ENCODE results near the gene SEMA6A.

- TF ChIP-seq EZH2 (IDR thresholded peaks at IDR 0.05; ENCODE audit: low read depth, unreplicated experiment) (no peak), POLR2AphosphoS5 (IDR thresholded peaks at IDR 0.05; ENCODE audit: low read depth) (no peak), EZH2phosphoT487 (IDR thresholded peaks at IDR 0.05; ENCODE audit: unreplicated experiment) (no peak), CREB1 (CRISPR knock-in tag; IDR thresholded peaks at IDR 0.05; ENCODE audit: low read depth) (no peak)
- TF ChIP-seq, protein P1, sequence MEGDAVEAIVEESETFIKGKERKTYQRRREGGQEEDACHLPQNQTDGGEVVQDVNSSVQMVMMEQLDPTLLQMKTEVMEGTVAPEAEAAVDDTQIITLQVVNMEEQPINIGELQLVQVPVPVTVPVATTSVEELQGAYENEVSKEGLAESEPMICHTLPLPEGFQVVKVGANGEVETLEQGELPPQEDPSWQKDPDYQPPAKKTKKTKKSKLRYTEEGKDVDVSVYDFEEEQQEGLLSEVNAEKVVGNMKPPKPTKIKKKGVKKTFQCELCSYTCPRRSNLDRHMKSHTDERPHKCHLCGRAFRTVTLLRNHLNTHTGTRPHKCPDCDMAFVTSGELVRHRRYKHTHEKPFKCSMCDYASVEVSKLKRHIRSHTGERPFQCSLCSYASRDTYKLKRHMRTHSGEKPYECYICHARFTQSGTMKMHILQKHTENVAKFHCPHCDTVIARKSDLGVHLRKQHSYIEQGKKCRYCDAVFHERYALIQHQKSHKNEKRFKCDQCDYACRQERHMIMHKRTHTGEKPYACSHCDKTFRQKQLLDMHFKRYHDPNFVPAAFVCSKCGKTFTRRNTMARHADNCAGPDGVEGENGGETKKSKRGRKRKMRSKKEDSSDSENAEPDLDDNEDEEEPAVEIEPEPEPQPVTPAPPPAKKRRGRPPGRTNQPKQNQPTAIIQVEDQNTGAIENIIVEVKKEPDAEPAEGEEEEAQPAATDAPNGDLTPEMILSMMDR (conservative IDR thresholded peaks at IDR 0.05; ENCODE audit: low read depth in 2 of 2): no peak
- TF ChIP-seq, protein P2, sequence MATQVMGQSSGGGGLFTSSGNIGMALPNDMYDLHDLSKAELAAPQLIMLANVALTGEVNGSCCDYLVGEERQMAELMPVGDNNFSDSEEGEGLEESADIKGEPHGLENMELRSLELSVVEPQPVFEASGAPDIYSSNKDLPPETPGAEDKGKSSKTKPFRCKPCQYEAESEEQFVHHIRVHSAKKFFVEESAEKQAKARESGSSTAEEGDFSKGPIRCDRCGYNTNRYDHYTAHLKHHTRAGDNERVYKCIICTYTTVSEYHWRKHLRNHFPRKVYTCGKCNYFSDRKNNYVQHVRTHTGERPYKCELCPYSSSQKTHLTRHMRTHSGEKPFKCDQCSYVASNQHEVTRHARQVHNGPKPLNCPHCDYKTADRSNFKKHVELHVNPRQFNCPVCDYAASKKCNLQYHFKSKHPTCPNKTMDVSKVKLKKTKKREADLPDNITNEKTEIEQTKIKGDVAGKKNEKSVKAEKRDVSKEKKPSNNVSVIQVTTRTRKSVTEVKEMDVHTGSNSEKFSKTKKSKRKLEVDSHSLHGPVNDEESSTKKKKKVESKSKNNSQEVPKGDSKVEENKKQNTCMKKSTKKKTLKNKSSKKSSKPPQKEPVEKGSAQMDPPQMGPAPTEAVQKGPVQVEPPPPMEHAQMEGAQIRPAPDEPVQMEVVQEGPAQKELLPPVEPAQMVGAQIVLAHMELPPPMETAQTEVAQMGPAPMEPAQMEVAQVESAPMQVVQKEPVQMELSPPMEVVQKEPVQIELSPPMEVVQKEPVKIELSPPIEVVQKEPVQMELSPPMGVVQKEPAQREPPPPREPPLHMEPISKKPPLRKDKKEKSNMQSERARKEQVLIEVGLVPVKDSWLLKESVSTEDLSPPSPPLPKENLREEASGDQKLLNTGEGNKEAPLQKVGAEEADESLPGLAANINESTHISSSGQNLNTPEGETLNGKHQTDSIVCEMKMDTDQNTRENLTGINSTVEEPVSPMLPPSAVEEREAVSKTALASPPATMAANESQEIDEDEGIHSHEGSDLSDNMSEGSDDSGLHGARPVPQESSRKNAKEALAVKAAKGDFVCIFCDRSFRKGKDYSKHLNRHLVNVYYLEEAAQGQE (IDR thresholded peaks at IDR 0.05; ENCODE audit: unreplicated experiment): no peak
Observed at GRCh38 chr5:116544531-116545241, 29.9 kb downstream of the SEMA6A start.

All from GM23338 (cell line).